GM12878 (cell line): ENCODE data around the gene ORM2. TPM values are rescaled to one million over a fixed set of nuclear protein-coding genes. Genes with fewer than 3 reads are reported as not detected.

Source experiments
- ATAC-seq: fragments of 200-7000 bp; cut with Tn5 transposase; 3 replicates; pipeline ENCODE4 v1.9.1; 2020; ENCODE audit warnings: mild to moderate bottlenecking, moderate library complexity
- BruUV-seq: library from RNA; stranded (reverse); fragments of 400-500 nt; replicated peaks from 2 replicates; lab custom pipeline; 2021; lab: Mats Ljungman, UMichigan
- CTCF ChIA-PET: fragments of 300-600 bp; sonication (Branson Sonifier 250); formaldehyde crosslinking; extraction: SDS; loops from one replicate; lab custom pipeline; 2021; ENCODE audit warnings: inconsistent platforms; lab: Yijun Ruan, JAX
- POLR2A ChIA-PET: fragments of 350-600 bp; formaldehyde crosslinking; extraction: SDS; loops from one replicate; lab custom pipeline; 2021; ENCODE audit warnings: inconsistent platforms; lab: Charles Lee
- RAD21 ChIA-PET: fragments of 300-600 bp; sonication (Branson Sonifier 250); formaldehyde crosslinking; loops from one replicate; lab custom pipeline; 2023; ENCODE audit warnings: antibody characterized with exemption; ENCODE audit not compliant: unreplicated experiment; lab: Charles Lee
- SMC1A ChIA-PET: fragments of 300-600 bp; sonication (Branson Sonifier 250); formaldehyde crosslinking; loops from one replicate; lab custom pipeline; 2023; ENCODE audit not compliant: unreplicated experiment, uncharacterized antibody; lab: Charles Lee
- DNase-seq: peaks from one replicate; pipeline ENCODE4 v3.0.0-alpha.2; 2011; ENCODE audit warnings: low read depth, low spot score
- FAIRE-seq: peaks from 3 replicates; lab custom pipeline; 2011; peaks lifted over from hg19 to GRCh38; lab: Jason Lieb, UNC
- H2AFZ ChIP-seq: 2 replicates; pipeline ENCODE4 v1.6.0; 2011; ENCODE audit warnings: low read depth, low read length, control low read depth; ENCODE audit not compliant: control insufficient read depth
- H3K27ac ChIP-seq: 2 replicates; pipeline ENCODE4 v1.5.1; 2011; ENCODE audit warnings: control low read depth; ENCODE audit not compliant: control insufficient read depth, insufficient read depth
- H3K27me3 ChIP-seq, 2 experiments: replicated peaks in 1 of 2; 2 replicates each; pipeline versions ENCODE4 v1.6.0 to v1.6.1; 2011; ENCODE audit warnings: low read length in 1 of 2; ENCODE audit not compliant: control insufficient read depth in 2 of 2, insufficient read depth in 2 of 2
- H3K36me3 ChIP-seq, 2 experiments: 2 replicates each; pipeline ENCODE4 v1.5.1; 2011; ENCODE audit warnings: low read length in 1 of 2; ENCODE audit not compliant: control insufficient read depth in 2 of 2, insufficient read depth in 2 of 2
- H3K4me1 ChIP-seq: 2 replicates; pipeline ENCODE4 v1.6.1; 2011; ENCODE audit warnings: mild to moderate bottlenecking, low read length, moderate library complexity, mixed read lengths; ENCODE audit not compliant: control insufficient read depth, insufficient read depth
- H3K4me2 ChIP-seq: 2 replicates; pipeline ENCODE4 v1.6.0; 2011; ENCODE audit warnings: control low read depth; ENCODE audit not compliant: control insufficient read depth, insufficient read depth
- H3K4me3 ChIP-seq: fragments of 200-600 bp; sonication (generic); 2 replicates; pipeline ENCODE4 v1.5.1; 2016
- H3K79me2 ChIP-seq: 2 replicates; pipeline ENCODE4 v1.6.0; 2011; ENCODE audit warnings: low read length; ENCODE audit not compliant: control insufficient read depth, insufficient read depth
- H3K9ac ChIP-seq: 2 replicates; pipeline ENCODE4 v1.8.0; 2011; ENCODE audit warnings: low read length, control low read depth, mixed read lengths; ENCODE audit not compliant: control insufficient read depth, insufficient read depth
- H3K9me3 ChIP-seq: replicated peaks from 3 replicates; pipeline ENCODE4 v1.5.1; 2011; ENCODE audit warnings: mild to moderate bottlenecking, low read length; ENCODE audit not compliant: control insufficient read depth, insufficient read depth
- H4K20me1 ChIP-seq: 2 replicates; pipeline ENCODE4 v1.6.0; 2011; ENCODE audit not compliant: control insufficient read depth, insufficient read depth
- MEF2B ChIP-seq: fragments of 450-650 bp; IDR thresholded peaks from 2 replicates; pipeline ENCODE4 v1.6.1; 2018; ENCODE audit warnings: mild to moderate bottlenecking, moderate library complexity; ENCODE audit not compliant: partially characterized antibody, poor library complexity, severe bottlenecking
- MTA2 ChIP-seq: fragments of 450-650 bp; IDR thresholded peaks from 2 replicates; pipeline ENCODE4 v1.6.1; 2016; ENCODE audit warnings: low read depth, mild to moderate bottlenecking, moderate library complexity
- RELB ChIP-seq: fragments of 450-650 bp; IDR thresholded peaks from 2 replicates; pipeline ENCODE4 v1.6.1; 2017; ENCODE audit warnings: low read depth, mild to moderate bottlenecking, moderate library complexity
- WRNIP1 ChIP-seq: IDR thresholded peaks from 2 replicates; pipeline ENCODE4 v1.6.1; 2011; ENCODE audit warnings: low read depth, low read length, improper control_type of control experiment, borderline replicate concordance
- ZBED1 ChIP-seq: IDR thresholded peaks from 2 replicates; pipeline ENCODE4 v1.6.1; 2016; ENCODE audit warnings: borderline replicate concordance
- WGBS: methylation state at CpG from one replicate; pipeline ENCODE4 v1.1.6; 2016; ENCODE audit warnings: low lambda C conversion rate; ENCODE audit not compliant: insufficient replicate concordance, insufficient coverage; ENCODE audit errors: missing lambda C conversion rate; 5-methylcytosine and 5-hydroxymethylcytosine counted together
- in situ Hi-C: fragments of 300-500 bp; cut with MboI; formaldehyde crosslinking; loops from 9 replicates; pipeline ENCODE4 v1.14.3; 2018; ENCODE audit warnings: mixed read lengths
- intact Hi-C: fragments of 100-400 bp; cut with micrococcal nuclease; formaldehyde crosslinking; loops from one replicate; pipeline ENCODE4 v1.14.2; 2022; ENCODE audit not compliant: unreplicated experiment
- polyA plus RNA-seq, 11 experiments: library from polyadenylated mRNA; depleted of rRNA in 4 of 11; unstranded in 6 of 11; stranded (reverse) in 5 of 11; fragments of >200 nt; fragmentation: Nextera tagmentation in 4 of 11; fragmentation: Illumina TruSeq in 1 of 11; extraction: Ambion mirVana in 4 of 11; extraction: Trizol in 1 of 11; gene quantifications; 1 replicate in 1 of 11; 2 replicates in 10 of 11; pipeline versions ENCODE4 v1.2.1 to v1.2.3, GENCODE V29; 2011 to 2016; ENCODE audit warnings: inconsistent platforms in 2 of 11, missing spikeins in 2 of 11, low read depth in 1 of 11
- total RNA-seq, 4 experiments: library from RNA; depleted of rRNA in 3 of 4; stranded (reverse); fragments of >200 nt in 3 of 4; fragmentation: Illumina TruSeq in 1 of 4; extraction: Trizol in 1 of 4; gene quantifications; 2 replicates each; pipeline versions ENCODE4 v1.2.1 to v1.2.3, GENCODE V29; 2013 to 2021

ORM2 gene
- total and polyA plus RNA-seq, 10 of the 15 experiments (the other 5 are each of a cell fraction or from before 2014, with no cell fraction given), result 0.64 TPM; not detected in 9

GRCh38 chr9:114296338-114296737, 33.3 kb upstream of the ORM2 start (continued):
- TF ChIP-seq WRNIP1, result no peak
- TF ChIP-seq MEF2B, result no peak
- no peak for TF ChIP-seq RELB

- ATAC-seq (no peak), DNase-seq (no peak), FAIRE-seq (no peak)
- H3K79me2 ChIP-seq, result no peaks in the 10 kb centered on the region
- SMC1A ChIA-PET, result interaction anchor here (0.5 kb wide), 1 partner anchor 630 kb away, joined by 3 read pairs; no protein-coding TSS in a partner anchor
- no peaks in the 10 kb centered on the region for H3K9me3 ChIP-seq
- H3K27ac ChIP-seq, result no peak overlapping the region
- in situ Hi-C loops, result loop anchor here (25.0 kb wide), 1 partner anchor 212 kb away; the partner anchor contains the start of genes AMBP and KIF12
- 0 out of 2 replicates have a peak, but pooled peaks cover 3% of the 10 kb centered on the region for H4K20me1 ChIP-seq
- H3K4me2 ChIP-seq, result no peak overlapping the region
- BruUV-seq, result no TSS peak
- 33% methylated on average over 15 of the region's 15 CpGs for WGBS
- CTCF ChIA-PET, result interaction anchor here (1.5 to 1.8 kb wide), 2 partner anchors 9 to 217 kb away, joined by 5 to 7 read pairs; no protein-coding TSS in a partner anchor
- H3K36me3 ChIP-seq, result no peaks in the 10 kb centered on the region
- TF ChIP-seq MTA2 (no peak), ZBED1 (no peak)
- TF ChIP-seq, all 136 proteins: peak for 0
- H3K27me3 ChIP-seq, result peaks cover 0 to 8% of the 10 kb centered on the region in 2 experiments; a peak in 2 of 4 replicates
- no peak overlapping the region for H2AFZ ChIP-seq
- H3K4me3 ChIP-seq, result no peak overlapping the region
- ChIA-PET RAD21 (interaction anchor here (1.3 kb wide), 1 partner anchor 217 kb away, joined by 3 read pairs; no protein-coding TSS in a partner anchor), POLR2A (no interaction called here)
- intact Hi-C loops, result no loop called here
- no peaks in the 10 kb centered on the region for H3K4me1 ChIP-seq
- H3K9ac ChIP-seq, result no peak overlapping the region
Measured at GRCh38 chr9:114299286-114300152, 30.1 kb upstream of the ORM2 start.
